GM19035 (cell line): Measurements from ENCODE around the gene FBXO9.
A peak's percentile ranks its signal among the peaks of the same experiment; 100 is the strongest.

Source experiments
- ATAC-seq: cut with Tn5 transposase; IDR thresholded peaks from one replicate; pipeline ENCODE4 v1.9.1; 2021; ENCODE audit not compliant: unreplicated experiment

Gene FBXO9

GRCh38 chr6:53065266-53066076, at the start of gene FBXO9:
Gene FBXO9, plus strand, starts transcription at chr6:53065404. Its CDS starts 386 bp downstream, at chr6:53065790.
- peak; percentile 54 for ATAC-seq

GRCh38 chr6:53015486-53015885, 49.7 kb upstream of the FBXO9 start:
- no peak for ATAC-seq

- no peak for ATAC-seq
Measured at GRCh38 chr6:53018446-53018845, 46.8 kb upstream of the FBXO9 start.

GRCh38 chr6:53020005-53020744, 45.0 kb upstream of the FBXO9 start:
- ATAC-seq: no peak

GRCh38 chr6:53023323-53023722, 41.9 kb upstream of the FBXO9 start:
- no peak for ATAC-seq

GRCh38 chr6:53026526-53026925, 38.7 kb upstream of the FBXO9 start:
- ATAC-seq: no peak

- ATAC-seq: no peak
Measured at GRCh38 chr6:53027131-53027718, 38.0 kb upstream of the FBXO9 start.

- no peak for ATAC-seq
Measured at GRCh38 chr6:53028467-53028866, 36.7 kb upstream of the FBXO9 start.

GRCh38 chr6:53029257-53029656, 35.9 kb upstream of the FBXO9 start:
- ATAC-seq: no peak

GRCh38 chr6:53029761-53030160, 35.4 kb upstream of the FBXO9 start:
- no peak for ATAC-seq

- ATAC-seq: no peak
Measured at GRCh38 chr6:53031281-53031680, 33.9 kb upstream of the FBXO9 start.

GRCh38 chr6:53032849-53033248, 32.4 kb upstream of the FBXO9 start:
- ATAC-seq: no peak

- ATAC-seq: no peak
Measured at GRCh38 chr6:53033764-53034163, 31.4 kb upstream of the FBXO9 start.

- ATAC-seq: no peak
Measured at GRCh38 chr6:53035549-53036213, 29.5 kb upstream of the FBXO9 start.

- ATAC-seq: no peak
Measured at GRCh38 chr6:53038141-53038540, 27.1 kb upstream of the FBXO9 start.

- no peak for ATAC-seq
Measured at GRCh38 chr6:53038596-53038995, 26.6 kb upstream of the FBXO9 start.

- no peak for ATAC-seq
Measured at GRCh38 chr6:53041356-53041755, 23.8 kb upstream of the FBXO9 start.

- ATAC-seq: no peak
Measured at GRCh38 chr6:53042112-53042511, 23.1 kb upstream of the FBXO9 start.

GRCh38 chr6:53043581-53043980, 21.6 kb upstream of the FBXO9 start:
- ATAC-seq: no peak

- no peak for ATAC-seq
Measured at GRCh38 chr6:53044071-53044470, 21.1 kb upstream of the FBXO9 start.

GRCh38 chr6:53044572-53044971, 20.6 kb upstream of the FBXO9 start:
- ATAC-seq: no peak
